H1 (cell line): ENCODE data around the gene KRT35. TPM values are rescaled to one million over a fixed set of nuclear protein-coding genes. Genes with fewer than 3 reads are reported as not detected.

Source experiments
- CTCF ChIA-PET: fragments of 300-600 bp; sonication (Branson Sonifier 250); formaldehyde crosslinking; loops from one replicate; lab custom pipeline; 2021; ENCODE audit not compliant: partially characterized antibody; lab: Charles Lee
- POLR2A ChIA-PET: fragments of 300-600 bp; sonication (Branson Sonifier 250); formaldehyde crosslinking; loops from one replicate; lab custom pipeline; 2021; ENCODE audit warnings: inconsistent platforms; ENCODE audit not compliant: partially characterized antibody; lab: Charles Lee
- DNase-seq, 2 experiments: peaks; one replicate each; pipeline versions ENCODE4 v3.0.0 to v3.0.0-alpha.2; 2010 to 2022; ENCODE audit warnings: low spot score in 2 of 2, low read depth in 1 of 2, mixed read lengths in 1 of 2
- FAIRE-seq: peaks from 2 replicates; lab custom pipeline; 2011; peaks lifted over from hg19 to GRCh38; lab: Jason Lieb, UNC
- H2AFZ ChIP-seq: 2 replicates; pipeline ENCODE4 v1.8.1; 2012; ENCODE audit warnings: low read length, inconsistent platforms
- H2AK5ac ChIP-seq: 2 replicates; pipeline ENCODE4 v1.6.1; 2013; ENCODE audit warnings: low read depth, low read length
- H2BK120ac ChIP-seq: replicated peaks from 2 replicates; pipeline ENCODE3; 2013; ENCODE audit warnings: low read depth, low read length, inconsistent platforms
- H2BK12ac ChIP-seq: 2 replicates; pipeline ENCODE4 v1.6.1; 2013; ENCODE audit warnings: low read depth, low read length
- H2BK15ac ChIP-seq: 2 replicates; pipeline ENCODE4 v1.6.1; 2013; ENCODE audit warnings: low read length
- H2BK20ac ChIP-seq: 2 replicates; pipeline ENCODE4 v1.6.1; 2013; ENCODE audit warnings: low read length
- H2BK5ac ChIP-seq: 2 replicates; pipeline ENCODE4 v1.6.1; 2013; ENCODE audit warnings: low read depth, low read length
- H3K14ac ChIP-seq: 2 replicates; pipeline ENCODE4 v1.6.1; 2013; ENCODE audit warnings: inconsistent platforms; ENCODE audit not compliant: insufficient read length
- H3K18ac ChIP-seq: 2 replicates; pipeline ENCODE4 v1.6.1; 2013; ENCODE audit warnings: low read length; ENCODE audit errors: extremely low read depth
- H3K23ac ChIP-seq: 2 replicates; pipeline ENCODE4 v1.6.1; 2013; ENCODE audit warnings: inconsistent platforms; ENCODE audit not compliant: insufficient read length
- H3K23me2 ChIP-seq: 2 replicates; pipeline ENCODE4 v1.6.1; 2013; ENCODE audit warnings: low read depth, low read length
- H3K27ac ChIP-seq: 2 replicates; pipeline ENCODE4 v1.6.1; 2011; ENCODE audit warnings: low read depth, low read length, inconsistent platforms
- H3K27me3 ChIP-seq, 4 experiments: replicated peaks in 1 of 4; 1 replicate in 1 of 4; 2 replicates in 3 of 4; pipeline versions ENCODE4 v1.6.1 to v1.8.1; 2011 to 2013; ENCODE audit warnings: low read length in 3 of 4, mild to moderate bottlenecking in 3 of 4, inconsistent platforms in 2 of 4, mixed read lengths in 2 of 4, moderate library complexity in 1 of 4; ENCODE audit not compliant: control insufficient read depth in 3 of 4, insufficient read depth in 3 of 4; ENCODE audit errors: extremely low read depth in 1 of 4
- H3K36me3 ChIP-seq, 4 experiments: 2 replicates each; pipeline versions ENCODE4 v1.6.1 to v1.8.1; 2011 to 2013; ENCODE audit warnings: mild to moderate bottlenecking in 4 of 4, low read length in 3 of 4, moderate library complexity in 2 of 4, control low read depth in 1 of 4, inconsistent platforms in 1 of 4; ENCODE audit not compliant: insufficient read depth in 4 of 4, control insufficient read depth in 2 of 4
- H3K4ac ChIP-seq: replicated peaks from 2 replicates; pipeline ENCODE3; 2013; ENCODE audit warnings: low read length, low read depth, mixed read lengths, inconsistent platforms; ENCODE audit not compliant: insufficient read length
- H3K4me1 ChIP-seq, 4 experiments: replicated peaks in 1 of 4; 1 replicate in 1 of 4; 2 replicates in 3 of 4; pipeline versions ENCODE4 v1.6.1 to v1.8.1; 2011 to 2013; ENCODE audit warnings: low read length in 3 of 4, inconsistent platforms in 2 of 4, mixed read lengths in 1 of 4; ENCODE audit not compliant: insufficient read depth in 4 of 4, control insufficient read depth in 3 of 4
- H3K4me2 ChIP-seq, 2 experiments: 2 replicates each; pipeline versions ENCODE4 v1.6.1 to v1.8.1; 2011 to 2013; ENCODE audit warnings: low read depth in 2 of 2, low read length in 2 of 2, control low read depth in 1 of 2, inconsistent platforms in 1 of 2, mild to moderate bottlenecking in 1 of 2; ENCODE audit not compliant: insufficient read depth in 1 of 2
- H3K4me3 ChIP-seq, 4 experiments: fragments of 200-600, 300-600 bp in 1 of 4; sonication (generic), shearing (Covaris generic), sonication (Bioruptor Twin) in 1 of 4; 2 replicates each; pipeline versions ENCODE4 v1.5.1 to v1.8.1; 2011 to 2016; ENCODE audit warnings: low read length in 4 of 4, low read depth in 3 of 4, control low read depth in 2 of 4, inconsistent platforms in 2 of 4, mild to moderate bottlenecking in 2 of 4, mixed read lengths in 1 of 4, moderate library complexity in 1 of 4; ENCODE audit not compliant: insufficient read depth in 2 of 4; ENCODE audit errors: extremely low read depth in 1 of 4
- H3K56ac ChIP-seq: replicated peaks from 2 replicates; pipeline ENCODE3; 2013; ENCODE audit warnings: low read depth, mild to moderate bottlenecking, mixed read lengths, low read length, inconsistent platforms; ENCODE audit not compliant: insufficient read length
- H3K79me1 ChIP-seq: 2 replicates; pipeline ENCODE4 v1.6.1; 2013; ENCODE audit warnings: low read depth, low read length, control low read depth
- H3K79me2 ChIP-seq, 2 experiments: 2 replicates each; pipeline versions ENCODE4 v1.6.1 to v1.8.1; 2012 to 2013; ENCODE audit warnings: low read length in 2 of 2, mild to moderate bottlenecking in 2 of 2, inconsistent platforms in 1 of 2; ENCODE audit not compliant: insufficient read depth in 2 of 2, control insufficient read depth in 1 of 2
- H3K9ac ChIP-seq, 4 experiments: replicated peaks in 1 of 4; 1 replicate in 1 of 4; 2 replicates in 3 of 4; pipeline versions ENCODE4 v1.6.1 to v1.8.1; 2011 to 2013; ENCODE audit warnings: low read depth in 3 of 4, low read length in 3 of 4, control low read depth in 2 of 4, mild to moderate bottlenecking in 2 of 4, moderate library complexity in 2 of 4, inconsistent platforms in 1 of 4; ENCODE audit errors: extremely low read depth in 1 of 4
- H3K9me3 ChIP-seq, 2 experiments: 2 replicates each; pipeline versions ENCODE4 v1.6.1 to v1.8.1; 2012 to 2013; ENCODE audit warnings: mild to moderate bottlenecking in 2 of 2, moderate library complexity in 2 of 2, control low read depth in 1 of 2, inconsistent platforms in 1 of 2, low read depth in 1 of 2, low read length in 1 of 2, mixed read lengths in 1 of 2; ENCODE audit not compliant: insufficient read depth in 2 of 2
- H4K20me1 ChIP-seq, 2 experiments: replicated peaks in 1 of 2; 2 replicates each; pipeline versions ENCODE3 to v1.8.1; 2011 to 2013; ENCODE audit warnings: inconsistent platforms in 2 of 2, low read length in 2 of 2, mild to moderate bottlenecking in 1 of 2; ENCODE audit not compliant: insufficient read depth in 2 of 2, control insufficient read depth in 1 of 2
- H4K5ac ChIP-seq: 2 replicates; pipeline ENCODE4 v1.6.1; 2013; ENCODE audit warnings: low read length, low read depth, mixed read lengths, inconsistent platforms; ENCODE audit not compliant: insufficient read length
- H4K8ac ChIP-seq: 2 replicates; pipeline ENCODE4 v1.8.0; 2013; ENCODE audit warnings: mild to moderate bottlenecking, moderate library complexity, low read length, inconsistent platforms; ENCODE audit not compliant: insufficient read depth; ENCODE audit errors: extremely low read depth
- H4K91ac ChIP-seq: replicated peaks from 2 replicates; pipeline ENCODE3; 2013; ENCODE audit warnings: low read length, mixed read lengths, inconsistent platforms; ENCODE audit not compliant: insufficient read length
- ATF3 ChIP-seq: IDR thresholded peaks from 2 replicates; pipeline ENCODE4 v1.6.1; 2011; ENCODE audit warnings: low read depth, mild to moderate bottlenecking, low read length; ENCODE audit not compliant: insufficient read depth
- EGR1 ChIP-seq: IDR thresholded peaks from 2 replicates; pipeline ENCODE4 v1.6.1; 2011; ENCODE audit warnings: low read depth, low read length, borderline replicate concordance
- EZH2 ChIP-seq: fragments of 200-600 bp; sonication (generic); IDR thresholded peaks from 2 replicates; pipeline ENCODE4 v1.7.1; 2012; ENCODE audit warnings: low read depth, mild to moderate bottlenecking, moderate library complexity, low read length, inconsistent platforms; ENCODE audit not compliant: severe bottlenecking
- MAX ChIP-seq: IDR thresholded peaks from 2 replicates; pipeline ENCODE4 v1.6.1; 2012; ENCODE audit warnings: inconsistent platforms
- USF2 ChIP-seq: IDR thresholded peaks from 2 replicates; pipeline ENCODE4 v1.6.1; 2011; ENCODE audit warnings: low read length, improper control_type of control experiment
- ZNF274 ChIP-seq: IDR thresholded peaks from 2 replicates; pipeline ENCODE4 v1.7.0; 2012; ENCODE audit warnings: low read length, borderline replicate concordance; ENCODE audit errors: extremely low read depth
- WGBS, 2 experiments: shearing (Covaris generic) in 1 of 2; methylation state at CpG; one replicate each; pipeline versions ENCODE4 v1.1.6 to v1.1.7; 2013 to 2015; ENCODE audit warnings: low lambda C conversion rate in 2 of 2, mixed read lengths in 2 of 2, inconsistent platforms in 1 of 2, low coverage in 1 of 2, missing lambda C conversion rate in 1 of 2; ENCODE audit not compliant: insufficient replicate concordance in 2 of 2, insufficient coverage in 1 of 2, insufficient read length in 1 of 2; ENCODE audit errors: extremely low coverage in 1 of 2, missing lambda C conversion rate in 1 of 2; 5-methylcytosine and 5-hydroxymethylcytosine counted together
- polyA plus RNA-seq, 7 experiments: library from polyadenylated mRNA; depleted of rRNA in 3 of 7; stranded (reverse) in 5 of 7; unstranded in 2 of 7; fragments of >200 nt in 5 of 7; fragments of 200-250 nt in 2 of 7; gene quantifications; 1 replicate in 5 of 7; 2 replicates in 1 of 7; 4 replicates in 1 of 7; pipeline versions ENCODE4 v1.2.1 to v1.2.3, GENCODE V29; 2011 to 2013; ENCODE audit warnings: missing spikeins in 2 of 7, mixed read lengths in 2 of 7
- total RNA-seq: library from RNA; stranded (reverse); fragmentation: NEBNext Ultra II Directional; extraction: Animal tissue kit (Norgen Biotek cat#: 25700); gene quantifications from 2 replicates; pipeline ENCODE4 v1.2.1, GENCODE V29; 2021

KRT35 gene
- total and polyA plus RNA-seq, 2 of the 8 experiments (the other 6 are each of a cell fraction or from before 2014, with no cell fraction given), result not detected

GRCh38 chr17:41483531-41483930 is 2.6 kb upstream of the KRT35 start:
- H3K27ac ChIP-seq, result no peak overlapping the region
- H3K4ac ChIP-seq, result no peak overlapping the region
- no peak overlapping the region for H2AFZ ChIP-seq
- H3K14ac ChIP-seq, result no peak overlapping the region
- no peak for DNase-seq
- no peaks in the 10 kb centered on the region for H3K36me3 ChIP-seq
- no peak overlapping the region for H3K23ac ChIP-seq
- no peak overlapping the region for H3K56ac ChIP-seq
- H3K18ac ChIP-seq, result no peak overlapping the region
- no peak overlapping the region for H4K8ac ChIP-seq
- no peaks in the 10 kb centered on the region for H3K79me2 ChIP-seq
- no peak overlapping the region for H2BK20ac ChIP-seq
- no peaks in the 10 kb centered on the region for H3K79me1 ChIP-seq
- no peak overlapping the region for H4K91ac ChIP-seq
- no peaks in the 10 kb centered on the region for H3K9me3 ChIP-seq
- no peak overlapping the region for H3K9ac ChIP-seq
- no peak overlapping the region for H2BK15ac ChIP-seq
- 81% methylated on average over 9 of the region's 9 CpGs; no CpG with 5 or more reads in 1 of the 2 experiments for WGBS, 2 experiments
- no peaks in the 10 kb centered on the region for H4K20me1 ChIP-seq
- ChIA-PET CTCF (interaction anchor here (0.7 to 33.9 kb wide), 10 partner anchors 9 to 1039 kb away, joined by 3 to 427 read pairs (median 5); partner anchors contain the start of gene KRT36), POLR2A (no interaction called here)
- H2BK5ac ChIP-seq, result no peak overlapping the region
- no peaks in the 10 kb centered on the region for H3K23me2 ChIP-seq
- no peak overlapping the region for H2AK5ac ChIP-seq
- no peaks in the 10 kb centered on the region; a peak in 2 of 7 replicates for H3K4me1 ChIP-seq
- no peak for TF ChIP-seq ZNF274
- TF ChIP-seq EZH2, result no peak
- TF ChIP-seq USF2, result no peak
- no peak for TF ChIP-seq MAX
- no peak for TF ChIP-seq EGR1
- no peak for TF ChIP-seq ATF3
- no peak overlapping the region for H2BK120ac ChIP-seq
- no peak overlapping the region for H3K4me2 ChIP-seq
- no peak overlapping the region for H4K5ac ChIP-seq
- peaks cover 0 to 12% (median 6%) of the 10 kb centered on the region in 4 experiments; a peak in 6 of 7 replicates for H3K27me3 ChIP-seq
- no peak for FAIRE-seq
- H3K4me3 ChIP-seq, result no peak overlapping the region
- no peak overlapping the region for H2BK12ac ChIP-seq
